ENCODE results near the gene EGFLAM. TPM values are rescaled to one million over a fixed set of nuclear protein-coding genes. Genes with fewer than 3 reads are reported as not detected.

EGFLAM gene
- total RNA-seq, 1 experiment from 2014 or later: 1.1 TPM

DNA sequence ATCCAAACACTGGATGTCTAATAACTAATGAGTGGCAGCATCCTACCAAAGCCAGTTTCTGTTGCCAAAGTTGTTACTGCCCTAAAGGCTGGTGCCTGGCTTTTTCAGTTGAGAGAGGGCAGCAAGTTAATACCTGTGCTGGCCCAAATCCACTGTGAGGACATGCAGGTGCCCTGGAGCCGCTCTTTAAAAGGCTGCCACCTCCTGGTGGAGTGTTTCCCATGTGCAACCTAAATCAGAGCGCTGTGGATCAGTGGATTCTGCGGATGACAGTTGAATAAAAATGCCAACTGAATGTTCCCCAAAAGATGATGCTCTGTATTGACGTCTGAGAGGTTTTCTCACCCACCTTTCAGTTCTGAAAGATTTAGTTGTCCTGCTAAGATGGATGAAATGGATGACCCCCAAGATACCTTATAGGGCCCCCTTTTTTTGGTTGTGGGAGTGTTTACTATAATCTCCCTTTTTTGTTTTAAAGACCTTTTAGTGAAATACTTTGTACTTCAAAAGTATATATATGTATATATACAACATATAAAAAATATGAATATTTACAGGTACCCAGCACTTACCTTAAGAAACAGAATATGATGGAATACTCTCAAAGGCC, 146.4 kb downstream of the EGFLAM start:
- no peak overlapping the region for H3K4me3 Mint-ChIP-seq
- ChIA-PET POLR2A (no interaction called here), CTCF (interaction anchor here (0.7 to 1.5 kb wide), 6 partner anchors 16 to 196 kb away, joined by 3 to 20 read pairs (median 6); no protein-coding TSS in a partner anchor)
- peaks cover 8% of the 10 kb centered on the region for H3K4me1 Mint-ChIP-seq
- 0 out of 2 replicates have a peak, but pooled peaks cover 4% of the 10 kb centered on the region for H3K9me3 Mint-ChIP-seq
- ATAC-seq: peak; percentile 97
- no peaks in the 10 kb centered on the region for H3K27me3 Mint-ChIP-seq (ENCODE audit: low read depth)
- no peak overlapping the region for H3K27ac Mint-ChIP-seq
- H3K36me3 Mint-ChIP-seq: no peaks in the 10 kb centered on the region
- no peak for TF ChIP-seq KAT7 (CRISPR knock-in tag; IDR thresholded peaks at IDR 0.05; ENCODE audit: borderline replicate concordance)
- no peak for TF ChIP-seq ZNF219 (CRISPR knock-in tag; IDR thresholded peaks at IDR 0.05; ENCODE audit: borderline replicate concordance)
- TF ChIP-seq, protein P1, sequence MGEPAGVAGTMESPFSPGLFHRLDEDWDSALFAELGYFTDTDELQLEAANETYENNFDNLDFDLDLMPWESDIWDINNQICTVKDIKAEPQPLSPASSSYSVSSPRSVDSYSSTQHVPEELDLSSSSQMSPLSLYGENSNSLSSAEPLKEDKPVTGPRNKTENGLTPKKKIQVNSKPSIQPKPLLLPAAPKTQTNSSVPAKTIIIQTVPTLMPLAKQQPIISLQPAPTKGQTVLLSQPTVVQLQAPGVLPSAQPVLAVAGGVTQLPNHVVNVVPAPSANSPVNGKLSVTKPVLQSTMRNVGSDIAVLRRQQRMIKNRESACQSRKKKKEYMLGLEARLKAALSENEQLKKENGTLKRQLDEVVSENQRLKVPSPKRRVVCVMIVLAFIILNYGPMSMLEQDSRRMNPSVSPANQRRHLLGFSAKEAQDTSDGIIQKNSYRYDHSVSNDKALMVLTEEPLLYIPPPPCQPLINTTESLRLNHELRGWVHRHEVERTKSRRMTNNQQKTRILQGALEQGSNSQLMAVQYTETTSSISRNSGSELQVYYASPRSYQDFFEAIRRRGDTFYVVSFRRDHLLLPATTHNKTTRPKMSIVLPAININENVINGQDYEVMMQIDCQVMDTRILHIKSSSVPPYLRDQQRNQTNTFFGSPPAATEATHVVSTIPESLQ (CRISPR knock-in tag; IDR thresholded peaks at IDR 0.05): no peak
- TF ChIP-seq, protein P2, sequence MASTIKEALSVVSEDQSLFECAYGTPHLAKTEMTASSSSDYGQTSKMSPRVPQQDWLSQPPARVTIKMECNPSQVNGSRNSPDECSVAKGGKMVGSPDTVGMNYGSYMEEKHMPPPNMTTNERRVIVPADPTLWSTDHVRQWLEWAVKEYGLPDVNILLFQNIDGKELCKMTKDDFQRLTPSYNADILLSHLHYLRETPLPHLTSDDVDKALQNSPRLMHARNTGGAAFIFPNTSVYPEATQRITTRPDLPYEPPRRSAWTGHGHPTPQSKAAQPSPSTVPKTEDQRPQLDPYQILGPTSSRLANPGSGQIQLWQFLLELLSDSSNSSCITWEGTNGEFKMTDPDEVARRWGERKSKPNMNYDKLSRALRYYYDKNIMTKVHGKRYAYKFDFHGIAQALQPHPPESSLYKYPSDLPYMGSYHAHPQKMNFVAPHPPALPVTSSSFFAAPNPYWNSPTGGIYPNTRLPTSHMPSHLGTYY (CRISPR knock-in tag; IDR thresholded peaks at IDR 0.05): no peak
- no peak for TF ChIP-seq ELF4 (CRISPR knock-in tag; IDR thresholded peaks at IDR 0.05; ENCODE audit: low read depth)
- no peak for TF ChIP-seq NR1H2 (CRISPR knock-in tag; IDR thresholded peaks at IDR 0.05)
- no peak for TF ChIP-seq NFATC4 (CRISPR knock-in tag; IDR thresholded peaks at IDR 0.05)
- TF ChIP-seq MXD4 (CRISPR knock-in tag; IDR thresholded peaks at IDR 0.05; ENCODE audit: borderline replicate concordance): no peak
- TF ChIP-seq SP1 (CRISPR knock-in tag; conservative IDR thresholded peaks at IDR 0.05): no peak
- TF ChIP-seq, protein P3, sequence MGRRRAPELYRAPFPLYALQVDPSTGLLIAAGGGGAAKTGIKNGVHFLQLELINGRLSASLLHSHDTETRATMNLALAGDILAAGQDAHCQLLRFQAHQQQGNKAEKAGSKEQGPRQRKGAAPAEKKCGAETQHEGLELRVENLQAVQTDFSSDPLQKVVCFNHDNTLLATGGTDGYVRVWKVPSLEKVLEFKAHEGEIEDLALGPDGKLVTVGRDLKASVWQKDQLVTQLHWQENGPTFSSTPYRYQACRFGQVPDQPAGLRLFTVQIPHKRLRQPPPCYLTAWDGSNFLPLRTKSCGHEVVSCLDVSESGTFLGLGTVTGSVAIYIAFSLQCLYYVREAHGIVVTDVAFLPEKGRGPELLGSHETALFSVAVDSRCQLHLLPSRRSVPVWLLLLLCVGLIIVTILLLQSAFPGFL (CRISPR knock-in tag; IDR thresholded peaks at IDR 0.05; ENCODE audit: borderline replicate concordance): no peak
- TF ChIP-seq EMX1 (CRISPR knock-in tag; IDR thresholded peaks at IDR 0.05): no peak
- TF ChIP-seq, protein P4, sequence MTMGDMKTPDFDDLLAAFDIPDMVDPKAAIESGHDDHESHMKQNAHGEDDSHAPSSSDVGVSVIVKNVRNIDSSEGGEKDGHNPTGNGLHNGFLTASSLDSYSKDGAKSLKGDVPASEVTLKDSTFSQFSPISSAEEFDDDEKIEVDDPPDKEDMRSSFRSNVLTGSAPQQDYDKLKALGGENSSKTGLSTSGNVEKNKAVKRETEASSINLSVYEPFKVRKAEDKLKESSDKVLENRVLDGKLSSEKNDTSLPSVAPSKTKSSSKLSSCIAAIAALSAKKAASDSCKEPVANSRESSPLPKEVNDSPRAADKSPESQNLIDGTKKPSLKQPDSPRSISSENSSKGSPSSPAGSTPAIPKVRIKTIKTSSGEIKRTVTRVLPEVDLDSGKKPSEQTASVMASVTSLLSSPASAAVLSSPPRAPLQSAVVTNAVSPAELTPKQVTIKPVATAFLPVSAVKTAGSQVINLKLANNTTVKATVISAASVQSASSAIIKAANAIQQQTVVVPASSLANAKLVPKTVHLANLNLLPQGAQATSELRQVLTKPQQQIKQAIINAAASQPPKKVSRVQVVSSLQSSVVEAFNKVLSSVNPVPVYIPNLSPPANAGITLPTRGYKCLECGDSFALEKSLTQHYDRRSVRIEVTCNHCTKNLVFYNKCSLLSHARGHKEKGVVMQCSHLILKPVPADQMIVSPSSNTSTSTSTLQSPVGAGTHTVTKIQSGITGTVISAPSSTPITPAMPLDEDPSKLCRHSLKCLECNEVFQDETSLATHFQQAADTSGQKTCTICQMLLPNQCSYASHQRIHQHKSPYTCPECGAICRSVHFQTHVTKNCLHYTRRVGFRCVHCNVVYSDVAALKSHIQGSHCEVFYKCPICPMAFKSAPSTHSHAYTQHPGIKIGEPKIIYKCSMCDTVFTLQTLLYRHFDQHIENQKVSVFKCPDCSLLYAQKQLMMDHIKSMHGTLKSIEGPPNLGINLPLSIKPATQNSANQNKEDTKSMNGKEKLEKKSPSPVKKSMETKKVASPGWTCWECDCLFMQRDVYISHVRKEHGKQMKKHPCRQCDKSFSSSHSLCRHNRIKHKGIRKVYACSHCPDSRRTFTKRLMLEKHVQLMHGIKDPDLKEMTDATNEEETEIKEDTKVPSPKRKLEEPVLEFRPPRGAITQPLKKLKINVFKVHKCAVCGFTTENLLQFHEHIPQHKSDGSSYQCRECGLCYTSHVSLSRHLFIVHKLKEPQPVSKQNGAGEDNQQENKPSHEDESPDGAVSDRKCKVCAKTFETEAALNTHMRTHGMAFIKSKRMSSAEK (CRISPR knock-in tag; IDR thresholded peaks at IDR 0.05; ENCODE audit: borderline replicate concordance): no peak
- TF ChIP-seq TP53 (CRISPR knock-in tag; IDR thresholded peaks at IDR 0.05): no peak
- no peak for TF ChIP-seq GTF2I (CRISPR knock-in tag; conservative IDR thresholded peaks at IDR 0.05)
- TF ChIP-seq, protein P5, sequence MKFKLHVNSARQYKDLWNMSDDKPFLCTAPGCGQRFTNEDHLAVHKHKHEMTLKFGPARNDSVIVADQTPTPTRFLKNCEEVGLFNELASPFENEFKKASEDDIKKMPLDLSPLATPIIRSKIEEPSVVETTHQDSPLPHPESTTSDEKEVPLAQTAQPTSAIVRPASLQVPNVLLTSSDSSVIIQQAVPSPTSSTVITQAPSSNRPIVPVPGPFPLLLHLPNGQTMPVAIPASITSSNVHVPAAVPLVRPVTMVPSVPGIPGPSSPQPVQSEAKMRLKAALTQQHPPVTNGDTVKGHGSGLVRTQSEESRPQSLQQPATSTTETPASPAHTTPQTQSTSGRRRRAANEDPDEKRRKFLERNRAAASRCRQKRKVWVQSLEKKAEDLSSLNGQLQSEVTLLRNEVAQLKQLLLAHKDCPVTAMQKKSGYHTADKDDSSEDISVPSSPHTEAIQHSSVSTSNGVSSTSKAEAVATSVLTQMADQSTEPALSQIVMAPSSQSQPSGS (CRISPR knock-in tag; IDR thresholded peaks at IDR 0.05; ENCODE audit: borderline replicate concordance, low read depth): no peak
- TF ChIP-seq, protein P6, sequence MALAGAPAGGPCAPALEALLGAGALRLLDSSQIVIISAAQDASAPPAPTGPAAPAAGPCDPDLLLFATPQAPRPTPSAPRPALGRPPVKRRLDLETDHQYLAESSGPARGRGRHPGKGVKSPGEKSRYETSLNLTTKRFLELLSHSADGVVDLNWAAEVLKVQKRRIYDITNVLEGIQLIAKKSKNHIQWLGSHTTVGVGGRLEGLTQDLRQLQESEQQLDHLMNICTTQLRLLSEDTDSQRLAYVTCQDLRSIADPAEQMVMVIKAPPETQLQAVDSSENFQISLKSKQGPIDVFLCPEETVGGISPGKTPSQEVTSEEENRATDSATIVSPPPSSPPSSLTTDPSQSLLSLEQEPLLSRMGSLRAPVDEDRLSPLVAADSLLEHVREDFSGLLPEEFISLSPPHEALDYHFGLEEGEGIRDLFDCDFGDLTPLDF (CRISPR knock-in tag; IDR thresholded peaks at IDR 0.05): no peak
- no peak for TF ChIP-seq ZNF423 (CRISPR knock-in tag; IDR thresholded peaks at IDR 0.05)
- no peak for TF ChIP-seq NFYB (CRISPR knock-in tag; conservative IDR thresholded peaks at IDR 0.05; ENCODE audit: low read depth)
- DNase-seq (ENCODE audit: low spot score): peak; percentile 64
